Activated naive CD4-positive, alpha-beta T cell treated with anti-CD3 and anti-CD28 coated beads, Interleukin-2, amount 50 U/mL, for 72 hours (primary cell): ENCODE results near the gene QDPR. TPM values are rescaled to one million over a fixed set of nuclear protein-coding genes. Genes with fewer than 3 reads are reported as not detected.
"Not testable (repeated sequence)": the region's sequence is repeated elsewhere in the genome, so short reads cannot be mapped to it uniquely, and the experiment has no call there.

Experiments used
- ATAC-seq, 2 donors: fragments of 150-1000 bp; cut with Tn5 transposase; 2 replicates each; pipeline ENCODE4 v1.10.0; 2021; ENCODE audit warnings: mild to moderate bottlenecking in 2 of 2, moderate library complexity in 2 of 2
- DNase-seq, 2 donors: peaks; one replicate each; pipeline ENCODE4 v3.0.0; 2021 to 2022; ENCODE audit warnings: low spot score in 2 of 2
- H3K27ac Mint-ChIP-seq, 2 donors: one replicate each; pipeline ENCODE4 v1.8.0; 2022; ENCODE audit warnings: mild to moderate bottlenecking in 2 of 2, mixed read lengths in 2 of 2
- H3K36me3 Mint-ChIP-seq, 2 donors: one replicate each; pipeline ENCODE4 v1.8.0; 2022; ENCODE audit warnings: mixed read lengths in 2 of 2
- H3K9me3 Mint-ChIP-seq, 2 donors: one replicate each; pipeline ENCODE4 v1.8.0; 2022; ENCODE audit warnings: mixed read lengths in 2 of 2
- total RNA-seq, 2 donors: library from RNA; stranded (reverse); gene quantifications; one replicate each; pipeline ENCODE4 v1.2.3, GENCODE V29; 2022

Gene QDPR
- total RNA-seq, result 10 to 100 TPM; 14.8 to 32.2 TPM

GRCh38 chr4:17511950-17512795, at the start of gene QDPR:
QDPR (minus strand) TSS chr4:17512090; CDS start chr4:17512054, 36 bp downstream.
- Mint-ChIP-seq H3K9me3 (no peaks in the 10 kb centered on the region), H3K27ac (peak within 1 kb of the TSS; percentile 87 to 97), H3K36me3 (peaks cover 6% of the 10 kb centered on the region in 2 donors)
- ATAC-seq, result peak; percentile 93 to 96
- DNase-seq, result peak; percentile 80

DNA sequence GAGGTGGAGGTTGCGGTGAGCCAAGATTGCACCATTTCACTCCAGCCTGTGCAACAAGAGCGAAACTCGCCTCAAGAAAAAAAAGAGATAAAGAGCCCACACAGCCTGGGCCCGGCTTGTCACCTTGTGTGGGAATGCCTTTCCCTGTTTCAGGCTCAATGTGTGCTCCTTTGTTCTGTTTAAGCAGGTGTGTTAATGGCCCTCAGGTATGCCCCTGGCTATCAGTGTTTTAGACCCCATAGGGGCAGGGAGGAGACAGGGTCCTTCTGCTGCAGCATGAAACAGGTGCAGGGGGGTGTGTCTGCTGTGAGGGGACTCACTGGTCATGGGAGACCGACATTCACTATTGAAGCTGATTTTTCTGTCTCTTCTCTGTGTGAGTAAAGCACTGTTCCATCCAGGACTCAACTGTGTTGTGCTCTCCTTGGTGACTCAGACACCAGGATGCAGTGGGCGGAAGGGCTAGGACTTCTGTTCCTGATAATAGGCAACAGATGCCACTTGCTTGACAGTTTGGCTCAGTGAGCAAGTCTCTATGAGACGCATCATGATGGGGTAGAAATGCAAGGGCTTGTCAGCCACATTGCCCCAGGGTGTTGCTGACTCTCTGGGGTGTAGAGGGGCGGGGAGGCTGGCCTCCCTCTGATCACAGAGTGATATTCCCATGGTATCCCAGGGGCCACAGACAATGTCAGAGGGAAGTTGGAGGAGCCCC, 49.5 kb upstream of the QDPR start:
- Mint-ChIP-seq H3K9me3 (no peaks in the 10 kb centered on the region), H3K27ac (no peak overlapping the region), H3K36me3 (no peaks in the 10 kb centered on the region)
- DNase-seq (no peak), ATAC-seq (no peak)

- Mint-ChIP-seq H3K27ac (no peak overlapping the region), H3K9me3 (no peaks in the 10 kb centered on the region), H3K36me3 (no peaks in the 10 kb centered on the region)
- DNase-seq, result no peak
- no peak for ATAC-seq
Observed at GRCh38 chr4:17560065-17560673, 48.3 kb upstream of the QDPR start.

DNA sequence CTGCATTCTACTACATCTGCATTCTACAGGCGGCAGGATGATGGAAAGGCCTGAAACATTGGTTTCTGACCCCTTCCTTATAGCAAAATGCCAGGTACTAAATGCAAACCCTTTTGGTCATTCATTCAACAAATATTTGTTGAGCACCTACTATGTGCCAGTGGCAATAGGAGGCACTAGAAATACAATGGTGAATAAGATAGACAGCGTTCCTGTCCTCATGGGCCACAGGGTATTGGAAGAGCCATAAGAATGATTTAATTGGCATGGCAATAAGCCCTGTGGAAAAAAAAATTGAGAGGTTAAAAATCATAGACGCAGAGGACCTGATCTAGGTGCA, 47.8 kb upstream of the QDPR start:
- ATAC-seq (no peak), DNase-seq (no peak)
- H3K9me3 Mint-ChIP-seq, result no peaks in the 10 kb centered on the region
- H3K36me3 Mint-ChIP-seq, result no peaks in the 10 kb centered on the region
- no peak overlapping the region for H3K27ac Mint-ChIP-seq

DNA sequence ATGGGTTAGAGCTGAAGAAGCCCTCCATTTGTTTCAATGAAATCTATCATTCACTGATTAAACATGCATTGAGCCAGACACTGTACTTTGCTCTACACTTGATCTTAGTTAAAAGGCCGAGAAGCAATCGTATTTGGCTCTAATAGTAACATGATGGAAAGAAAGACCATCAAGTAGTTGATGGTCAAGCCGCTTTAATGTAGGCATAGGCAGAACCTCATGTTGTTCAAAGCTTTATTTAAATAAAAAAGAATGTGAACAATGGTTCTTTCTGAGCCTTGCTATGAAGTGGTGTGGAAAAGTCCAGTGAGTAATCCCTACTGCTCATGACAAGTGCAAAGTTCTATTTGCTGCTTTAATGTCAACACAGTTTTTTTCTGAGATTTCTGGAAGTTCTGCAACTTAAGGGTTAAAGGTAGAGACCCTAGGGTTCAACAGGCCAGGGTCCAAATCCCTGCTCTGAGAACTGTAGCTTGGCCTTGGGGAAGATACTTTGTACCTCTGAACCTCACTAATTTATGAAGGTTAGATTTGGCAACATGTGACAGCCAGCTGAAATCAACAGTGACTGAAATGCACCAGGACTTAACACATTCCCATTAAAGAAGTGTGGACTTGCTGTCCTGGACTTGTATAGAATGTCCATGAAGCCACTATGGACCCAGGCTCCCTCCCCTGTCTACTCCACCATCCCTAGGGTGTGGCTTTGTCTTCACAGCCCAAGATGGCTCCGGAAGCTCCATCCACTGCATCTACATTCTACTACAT, 47.2 kb upstream of the QDPR start:
- Mint-ChIP-seq H3K27ac (no peak overlapping the region), H3K9me3 (no peaks in the 10 kb centered on the region), H3K36me3 (no peaks in the 10 kb centered on the region)
- ATAC-seq (no peak), DNase-seq (no peak)

- H3K9me3 Mint-ChIP-seq, result no peaks in the 10 kb centered on the region
- no peaks in the 10 kb centered on the region for H3K36me3 Mint-ChIP-seq
- DNase-seq (no peak), ATAC-seq (no peak)
- no peak overlapping the region for H3K27ac Mint-ChIP-seq
Observed at GRCh38 chr4:17557880-17558279, 46.0 kb upstream of the QDPR start.

DNA sequence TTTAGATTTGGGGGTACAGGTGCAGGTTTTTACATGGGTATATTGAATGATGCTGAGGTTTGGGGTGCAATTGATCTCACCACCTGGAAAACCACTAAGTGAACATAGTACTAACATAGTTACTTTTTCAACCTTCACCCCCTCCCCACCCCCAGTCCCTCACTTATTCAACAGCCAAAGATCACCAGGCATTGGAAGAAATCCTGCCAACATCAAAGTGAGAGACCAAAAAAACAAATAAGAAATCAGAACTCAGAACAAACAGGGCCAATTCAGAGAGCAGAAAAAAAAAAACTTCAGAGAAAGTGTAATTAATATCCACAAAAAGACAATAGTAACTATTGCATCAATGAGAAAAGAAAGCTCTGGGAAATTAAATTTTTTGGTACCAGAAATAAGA, 44.6 kb upstream of the QDPR start:
- ATAC-seq (no peak), DNase-seq (no peak)
- Mint-ChIP-seq H3K36me3 (no peaks in the 10 kb centered on the region), H3K9me3 (no peaks in the 10 kb centered on the region), H3K27ac (no peak overlapping the region)

- Mint-ChIP-seq H3K27ac (no peak overlapping the region), H3K36me3 (no peaks in the 10 kb centered on the region), H3K9me3 (no peaks in the 10 kb centered on the region)
- ATAC-seq (no peak), DNase-seq (no peak)
Observed at GRCh38 chr4:17554568-17554967, 42.7 kb upstream of the QDPR start.

GRCh38 chr4:17552427-17552826, 40.5 kb upstream of the QDPR start:
- Mint-ChIP-seq H3K36me3 (no peaks in the 10 kb centered on the region), H3K9me3 (no peaks in the 10 kb centered on the region), H3K27ac (peak overlapping the region in 1 of 2 donors; percentile 32)
- ATAC-seq (no peak), DNase-seq (no peak)

- DNase-seq, result no peak
- H3K9me3 Mint-ChIP-seq, result no peaks in the 10 kb centered on the region
- no peak for ATAC-seq
- H3K27ac Mint-ChIP-seq, result no peak overlapping the region
- H3K36me3 Mint-ChIP-seq, result no peaks in the 10 kb centered on the region
Observed at GRCh38 chr4:17550549-17550948, 38.7 kb upstream of the QDPR start.

GRCh38 chr4:17546678-17547077, 34.8 kb upstream of the QDPR start:
- Mint-ChIP-seq H3K36me3 (no peaks in the 10 kb centered on the region), H3K9me3 (no peaks in the 10 kb centered on the region), H3K27ac (no peak overlapping the region)
- DNase-seq, result no peak
- no peak for ATAC-seq

DNA sequence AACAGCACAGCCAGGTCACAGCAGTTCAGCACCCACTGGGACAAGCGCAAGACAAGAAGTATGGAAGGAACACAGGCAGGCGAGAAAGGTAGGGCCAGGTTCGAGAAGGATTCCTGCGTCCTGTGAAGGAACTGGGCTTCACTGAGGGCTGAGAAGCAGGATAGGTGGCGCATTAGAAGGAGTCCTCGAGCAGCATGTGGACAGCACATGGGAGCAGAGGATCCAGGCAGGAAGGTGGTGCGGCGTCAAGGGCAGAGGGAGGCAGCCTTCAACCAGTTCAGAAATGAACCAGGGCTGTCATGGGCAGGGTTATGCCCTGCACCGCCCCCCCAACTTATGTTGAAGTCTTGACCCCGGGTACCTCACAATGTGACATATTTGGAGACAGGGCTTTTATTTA, 34.3 kb upstream of the QDPR start:
- ATAC-seq, result no peak
- H3K36me3 Mint-ChIP-seq, result no peaks in the 10 kb centered on the region
- H3K9me3 Mint-ChIP-seq, result no peaks in the 10 kb centered on the region
- no peak overlapping the region for H3K27ac Mint-ChIP-seq
- DNase-seq, result no peak

DNA sequence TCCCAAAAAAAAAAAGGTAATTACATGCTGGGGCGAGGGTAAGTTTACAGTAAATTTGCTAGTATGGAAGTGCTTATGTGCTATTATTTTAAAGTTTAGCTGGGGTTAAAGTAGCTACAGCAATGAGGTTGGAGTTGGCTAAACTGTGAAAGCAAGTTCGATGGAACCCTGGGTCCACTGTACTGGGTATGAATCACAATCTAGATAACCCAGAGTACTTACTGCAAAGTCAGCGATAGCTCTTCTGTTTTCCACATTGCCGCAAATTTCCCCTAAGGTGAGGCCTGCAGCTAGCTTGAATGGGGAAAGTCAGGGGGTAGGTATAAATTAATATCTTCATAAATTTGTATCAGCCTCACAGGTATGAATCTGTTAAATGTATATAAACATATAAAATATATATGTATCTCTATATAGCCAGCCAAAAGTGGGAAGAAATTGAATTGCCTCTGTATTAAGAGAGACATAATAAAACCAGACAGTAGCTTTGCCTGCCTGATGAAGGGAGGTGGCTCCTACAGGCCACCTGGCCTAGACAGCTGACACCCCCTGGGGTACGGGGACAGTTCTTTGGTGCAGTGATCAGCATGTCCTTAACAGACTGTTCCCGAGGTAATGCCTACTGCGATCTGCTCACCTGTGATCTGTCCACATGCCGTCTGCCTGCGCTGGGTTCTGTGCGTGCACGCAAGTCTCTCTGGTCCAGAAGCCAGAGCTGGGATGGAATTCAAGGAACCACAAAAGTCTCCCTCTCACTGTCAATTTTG, 33.7 kb upstream of the QDPR start:
- no peak for DNase-seq
- Mint-ChIP-seq H3K36me3 (no peaks in the 10 kb centered on the region), H3K27ac (no peak overlapping the region), H3K9me3 (no peaks in the 10 kb centered on the region)
- ATAC-seq, result no peak

DNA sequence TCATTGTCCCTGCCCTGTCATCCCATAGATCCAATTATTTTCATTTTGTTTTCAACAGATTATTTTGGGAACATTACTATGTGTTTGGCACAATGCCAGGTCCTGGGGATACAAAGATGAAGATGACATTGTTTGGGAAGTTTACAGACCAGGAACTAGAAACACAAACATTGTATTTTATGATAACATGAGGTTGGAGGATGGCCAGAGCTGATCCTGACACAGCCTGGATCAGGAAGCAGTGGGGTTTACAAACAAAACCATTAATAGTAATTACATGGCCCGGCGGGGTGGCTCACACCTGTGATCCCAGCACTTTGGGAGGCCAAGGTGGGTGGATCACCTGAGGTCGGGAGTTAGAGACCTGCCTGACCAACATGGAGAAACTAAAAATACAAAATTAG, 32.9 kb upstream of the QDPR start:
- Mint-ChIP-seq H3K36me3 (no peaks in the 10 kb centered on the region), H3K27ac (no peak overlapping the region), H3K9me3 (no peaks in the 10 kb centered on the region)
- ATAC-seq, result no peak
- DNase-seq, result no peak

- Mint-ChIP-seq H3K27ac (no peak overlapping the region), H3K36me3 (no peaks in the 10 kb centered on the region), H3K9me3 (no peaks in the 10 kb centered on the region)
- ATAC-seq, result no peak
- DNase-seq, result no peak
Observed at GRCh38 chr4:17544205-17544604, 32.3 kb upstream of the QDPR start.

GRCh38 chr4:17537060-17537459, 25.2 kb upstream of the QDPR start:
- H3K27ac Mint-ChIP-seq, H3K9me3 Mint-ChIP-seq, DNase-seq, ATAC-seq, H3K36me3 Mint-ChIP-seq: not testable (repeated sequence)
